HepG2 (cell line): ENCODE results near the gene VASN. TPM values are rescaled to one million over a fixed set of nuclear protein-coding genes. Genes with fewer than 3 reads are reported as not detected.

ENCODE experiments used
- ARHGAP35 ChIP-seq: sonication (generic); formaldehyde crosslinking; IDR thresholded peaks from 2 replicates; pipeline ENCODE4 v1.9.0; 2022; ENCODE audit warnings: mild to moderate bottlenecking, inconsistent platforms, moderate library complexity, missing genetic modification reagents, borderline replicate concordance
- CCDC6 ChIP-seq: sonication (generic); formaldehyde crosslinking; IDR thresholded peaks from 2 replicates; pipeline ENCODE4 v1.8.1; 2022; ENCODE audit warnings: mild to moderate bottlenecking, missing genetic modification reagents, moderate library complexity
- HINFP ChIP-seq: sonication (generic); formaldehyde crosslinking; IDR thresholded peaks from 2 replicates; pipeline ENCODE4 v1.4.0; 2020; ENCODE audit warnings: low read depth, mild to moderate bottlenecking, missing genetic modification reagents
- RBAK ChIP-seq: sonication (generic); formaldehyde crosslinking; IDR thresholded peaks from 2 replicates; pipeline ENCODE4 v1.5.1; 2020; ENCODE audit warnings: mild to moderate bottlenecking, missing genetic modification reagents
- TIGD3 ChIP-seq: sonication (generic); formaldehyde crosslinking; IDR thresholded peaks from 2 replicates; pipeline ENCODE4 v1.5.1; 2020; ENCODE audit warnings: mild to moderate bottlenecking, missing genetic modification reagents, borderline replicate concordance
- ZBTB37 ChIP-seq: sonication (generic); formaldehyde crosslinking; IDR thresholded peaks from 2 replicates; pipeline ENCODE4 v1.4.0; 2020; ENCODE audit warnings: mild to moderate bottlenecking, missing genetic modification reagents
- ZNF34 ChIP-seq: sonication (generic); formaldehyde crosslinking; IDR thresholded peaks from 2 replicates; pipeline ENCODE4 v1.4.0; 2020; ENCODE audit warnings: mild to moderate bottlenecking, missing genetic modification reagents, borderline replicate concordance
- ZNF619 ChIP-seq: sonication (generic); formaldehyde crosslinking; IDR thresholded peaks from 2 replicates; pipeline ENCODE4 v1.4.0; 2020; ENCODE audit warnings: mild to moderate bottlenecking, missing genetic modification reagents
- polyA plus RNA-seq, 8 experiments: library from polyadenylated mRNA; depleted of rRNA in 3 of 8; stranded (reverse) in 7 of 8; unstranded in 1 of 8; fragments of >200 nt; fragmentation: Illumina TruSeq in 4 of 8; extraction: Trizol in 4 of 8; gene quantifications; 2 replicates each; pipeline versions ENCODE4 v1.2.1 to v1.2.3, GENCODE V29; 2011 to 2016; ENCODE audit warnings: low read depth in 4 of 8, missing spikeins in 1 of 8, mixed read lengths in 1 of 8; ENCODE audit not compliant: insufficient read depth in 1 of 8
- total RNA-seq, 5 experiments: library from RNA; depleted of rRNA; stranded (reverse); fragments of >200 nt; fragmentation: Illumina TruSeq; extraction: Trizol; gene quantifications; 2 replicates each; pipeline ENCODE4 v1.2.3, GENCODE V29; 2016; ENCODE audit warnings: low read depth in 1 of 5

Gene VASN
- total and polyA plus RNA-seq, 2 of the 13 experiments (the other 11 are each of a cell fraction or from before 2014, with no cell fraction given): 8.4 to 18.2 TPM

DNA sequence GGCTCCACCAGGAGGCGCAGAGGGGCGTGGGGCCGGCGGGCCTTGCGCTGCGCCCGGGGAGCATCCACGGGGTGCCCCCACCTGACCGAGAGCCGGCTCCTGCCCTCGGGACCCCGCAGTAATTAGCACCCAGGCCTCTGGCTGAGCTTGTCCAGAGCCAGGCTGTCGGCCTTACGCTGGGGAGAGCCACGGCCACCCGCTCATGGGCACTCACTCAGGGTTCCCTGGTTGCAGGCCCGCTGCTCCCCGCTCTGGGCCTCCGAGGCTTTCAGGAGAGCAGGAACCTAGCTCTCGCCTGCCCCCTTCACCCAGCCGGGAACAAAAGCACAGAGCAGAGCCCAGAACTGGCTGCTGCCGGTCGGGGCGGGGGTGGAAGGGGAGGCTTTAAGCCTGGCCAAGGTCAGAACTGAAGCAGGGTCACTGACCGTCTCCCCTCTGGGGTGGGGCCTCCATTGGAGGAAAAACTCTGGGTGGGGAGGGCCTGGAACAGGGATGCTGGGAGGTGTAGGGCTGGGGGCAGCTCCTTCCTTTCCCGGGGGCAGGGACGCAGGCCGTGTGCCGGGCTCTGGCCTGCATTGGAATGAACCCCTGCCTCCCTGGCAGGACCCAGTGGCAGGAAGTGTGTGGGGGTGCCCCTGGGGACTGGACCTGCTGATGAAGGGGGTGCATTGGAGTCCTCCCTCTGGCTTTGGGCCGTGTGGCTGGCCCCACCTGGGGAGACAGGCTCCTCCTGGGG is 43.4 kb upstream of the VASN start (continued):
- TF ChIP-seq ARHGAP35 (CRISPR knock-in tag) (peak; percentile 44; the same call in 1 of the 2 replicates), CCDC6 (CRISPR knock-in tag) (0 out of 2 replicates have a peak, but pooled peaks have one; percentile 24), ZBTB37 (CRISPR knock-in tag) (no peak), TIGD3 (CRISPR knock-in tag) (no peak), ZNF619 (CRISPR knock-in tag) (no peak), HINFP (CRISPR knock-in tag) (0 out of 2 replicates have a peak, but pooled peaks have one; percentile 21), RBAK (no peak), ZNF34 (CRISPR knock-in tag) (0 out of 2 replicates have a peak, but pooled peaks have one; percentile 22)
